Middle frontal gyrus (tissue), 1 donor: ENCODE data around the gene GAB2.
"Not testable (repeated sequence)": the region's sequence is repeated elsewhere in the genome, so short reads cannot be mapped to it uniquely, and the experiment has no call there.

ENCODE experiments used
- DNase-seq: peaks from one replicate; pipeline ENCODE4 v3.0.0-alpha.2; 2015; ENCODE audit warnings: low spot score; ENCODE audit errors: extremely low spot score

GAB2 gene

DNA sequence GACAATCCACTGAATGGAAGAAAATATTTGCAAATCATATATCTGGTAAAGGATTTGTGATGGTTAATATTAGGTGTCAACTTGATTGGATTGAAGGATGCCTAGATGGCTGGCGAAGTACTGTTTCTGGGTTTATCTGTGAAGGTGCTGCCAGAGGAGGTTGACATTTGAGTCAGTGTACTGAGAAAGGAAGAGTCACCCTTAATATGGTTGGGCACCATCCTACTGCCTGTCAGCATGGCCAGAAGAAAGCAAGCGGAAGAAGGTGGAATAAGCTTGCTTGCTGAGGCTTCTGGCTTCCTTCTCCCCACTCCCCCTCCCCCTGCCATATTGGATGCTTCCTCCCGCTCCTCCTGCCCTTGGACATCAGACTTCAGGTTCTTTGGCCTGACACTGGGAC lies 101.9 kb downstream of the GAB2 start:
- no peak for DNase-seq

DNA sequence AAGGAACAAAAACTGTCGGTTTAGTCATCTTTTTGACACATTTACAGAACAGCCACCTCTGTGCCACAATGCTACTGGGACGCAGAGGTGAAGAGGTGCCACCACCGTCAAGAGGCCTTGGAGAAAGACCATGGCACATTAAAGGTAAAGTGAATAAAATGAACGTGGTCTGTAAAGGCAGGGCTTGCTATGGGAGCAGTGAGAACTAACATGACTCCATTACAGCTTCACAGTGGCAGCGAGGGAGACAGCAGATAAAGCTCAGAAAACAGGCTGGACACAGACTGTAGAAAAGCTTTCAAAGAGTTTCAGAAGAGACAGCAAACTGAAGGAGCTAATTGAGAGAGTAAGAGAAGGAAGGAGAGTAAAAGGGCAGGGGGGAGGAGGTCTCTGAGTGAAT lies 102.9 kb downstream of the GAB2 start:
- DNase-seq: no peak

- no peak for DNase-seq
Observed at GRCh38 chr11:78313898-78314297, 103.7 kb downstream of the GAB2 start.

DNA sequence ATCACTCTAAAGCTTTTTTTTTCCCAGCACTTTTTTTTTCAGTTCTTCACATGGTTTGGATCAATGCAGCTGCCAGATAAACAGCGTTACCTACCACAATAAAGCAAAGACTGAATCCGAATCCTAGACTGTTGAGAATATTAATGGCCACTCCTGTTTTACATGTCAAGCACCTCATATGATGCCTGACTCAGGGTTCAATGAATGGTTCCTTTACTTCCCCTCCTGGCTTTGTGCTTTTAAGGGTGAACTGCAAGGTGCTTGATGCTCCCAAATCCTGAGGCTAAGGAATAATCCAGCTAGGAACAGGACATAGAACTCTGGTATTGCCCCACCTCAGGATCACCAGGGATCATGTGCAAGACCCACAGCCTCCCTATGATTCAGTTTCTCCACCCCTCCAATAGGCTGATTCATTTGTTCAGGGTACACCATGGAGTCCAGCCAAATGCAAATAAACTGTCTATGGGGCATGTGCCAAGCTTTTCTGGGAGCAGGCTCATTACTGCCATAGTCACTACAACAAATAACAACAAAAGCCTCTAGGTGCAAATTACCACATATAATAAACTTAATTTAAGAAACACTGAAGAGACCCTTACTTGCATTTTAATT lies 104.3 kb downstream of the GAB2 start:
- no peak for DNase-seq

DNA sequence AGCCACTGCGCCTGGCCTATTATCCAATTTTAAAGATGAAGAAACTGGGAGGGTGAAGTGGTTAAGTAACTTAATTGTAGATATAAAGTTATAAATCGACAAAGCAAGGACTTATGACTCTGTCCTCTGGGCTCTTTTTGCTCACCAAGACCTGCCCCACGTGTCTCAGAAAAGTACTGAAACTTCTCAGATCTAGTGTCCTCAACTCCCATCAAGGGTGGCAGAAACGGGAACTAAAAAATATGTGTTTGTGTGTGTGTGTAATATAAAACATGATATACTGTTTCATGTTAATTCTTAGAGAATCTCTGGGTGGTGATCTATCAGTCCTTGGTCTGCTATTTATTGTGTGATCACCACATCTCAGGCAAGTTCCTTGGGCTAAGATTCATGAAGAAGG lies 104.9 kb downstream of the GAB2 start:
- DNase-seq: no peak

GRCh38 chr11:78311702-78312371 lies 105.8 kb downstream of the GAB2 start:
- no peak for DNase-seq

DNA sequence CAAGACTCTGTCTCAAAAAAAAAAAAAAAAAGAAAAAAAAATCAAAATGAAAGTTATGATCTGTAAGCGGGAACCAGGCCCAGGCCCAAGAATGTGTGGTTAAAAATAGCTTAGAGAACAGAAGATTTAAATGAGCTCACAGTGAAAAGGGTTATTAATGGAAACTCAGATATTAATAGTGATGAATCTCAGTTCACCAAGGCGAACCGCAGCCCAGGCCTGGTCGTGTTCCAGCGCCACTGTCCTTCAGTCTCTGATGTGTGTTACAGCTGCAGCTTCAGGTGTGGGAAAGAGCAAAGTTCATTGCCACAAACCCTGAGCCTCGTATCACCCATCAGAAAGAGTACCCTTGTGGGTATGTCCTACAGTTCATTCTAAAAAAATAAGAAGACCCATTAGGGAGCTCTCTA lies 107.1 kb downstream of the GAB2 start:
- DNase-seq: no peak

DNA sequence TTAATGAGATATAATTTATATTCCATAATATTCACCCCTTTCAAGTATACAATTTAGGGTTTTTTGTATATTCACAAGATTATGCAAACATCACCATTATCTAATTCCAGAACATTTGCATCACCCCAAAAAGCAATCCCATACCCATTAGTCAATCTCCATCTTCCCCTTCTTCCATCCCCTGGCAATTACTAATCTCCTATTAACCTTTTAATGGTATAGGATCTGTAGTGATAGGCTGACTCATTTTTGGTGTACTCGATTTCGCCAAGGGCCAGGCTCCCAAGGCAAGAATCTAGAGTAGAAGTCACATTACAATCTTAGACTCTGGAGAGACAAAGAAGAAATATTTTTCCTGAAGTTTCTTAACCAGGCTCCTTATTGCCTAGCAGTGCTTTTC lies 113.4 kb downstream of the GAB2 start:
- DNase-seq: no peak

DNA sequence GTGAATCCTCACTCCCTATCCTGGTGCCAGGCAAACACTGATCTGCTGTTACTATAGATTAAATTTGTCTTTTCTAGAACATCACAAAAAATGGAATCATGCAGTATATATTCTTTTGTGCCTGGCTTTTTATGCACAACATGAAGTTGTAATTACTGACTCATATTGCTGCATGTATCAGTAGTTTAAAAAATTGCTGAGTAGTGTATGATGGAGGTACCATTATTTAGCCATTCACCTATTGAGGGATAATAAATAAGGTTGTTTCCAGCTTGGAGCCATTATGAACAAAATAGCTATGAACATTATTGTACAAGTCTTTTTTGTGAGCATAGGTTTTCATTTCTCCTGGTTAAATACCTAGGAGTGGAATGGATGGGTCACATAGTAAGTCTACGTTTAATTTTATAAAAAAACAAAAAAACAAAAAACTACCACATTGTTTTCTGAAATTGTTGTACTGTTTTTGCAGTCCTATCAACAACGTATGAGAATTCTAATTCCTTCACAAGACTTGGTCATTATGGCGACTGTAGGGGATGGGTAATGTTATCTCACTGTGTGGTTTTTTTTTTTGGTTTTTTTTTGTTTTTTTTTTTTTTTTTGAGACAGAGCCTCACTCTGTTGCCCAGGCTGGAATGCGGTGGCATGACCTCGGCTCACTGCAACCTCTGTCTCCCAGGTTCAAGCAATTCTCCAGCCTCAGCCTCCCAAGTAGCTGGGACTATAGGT lies 117.3 kb downstream of the GAB2 start:
- DNase-seq: no peak

- no peak for DNase-seq
Observed at GRCh38 chr11:78299000-78299710, 118.5 kb downstream of the GAB2 start.

DNA sequence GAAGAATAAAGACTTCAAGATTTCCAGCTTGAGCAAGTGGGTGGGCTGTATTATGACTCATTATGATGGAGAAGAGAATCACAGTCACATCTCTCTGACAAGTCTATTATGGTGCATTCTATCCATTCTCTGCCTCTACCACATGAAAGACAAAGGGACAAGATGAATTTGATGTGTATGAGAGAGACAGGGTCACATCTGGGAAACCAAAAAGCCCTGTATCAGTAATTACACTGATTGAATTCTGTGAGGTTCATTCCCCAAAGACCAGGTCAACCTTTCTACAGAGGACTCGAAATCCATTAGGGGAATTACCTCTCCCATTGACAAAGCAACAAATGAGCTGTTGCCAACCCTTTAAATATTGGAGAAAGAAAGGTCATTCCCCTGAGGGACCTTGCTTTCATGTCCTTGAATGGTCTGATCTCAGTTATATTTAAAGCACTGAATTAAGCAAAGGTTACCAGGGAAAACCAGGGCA lies 119.3 kb downstream of the GAB2 start:
- no peak for DNase-seq

- DNase-seq: no peak
Observed at GRCh38 chr11:78295991-78296930, 121.4 kb downstream of the GAB2 start.

DNA sequence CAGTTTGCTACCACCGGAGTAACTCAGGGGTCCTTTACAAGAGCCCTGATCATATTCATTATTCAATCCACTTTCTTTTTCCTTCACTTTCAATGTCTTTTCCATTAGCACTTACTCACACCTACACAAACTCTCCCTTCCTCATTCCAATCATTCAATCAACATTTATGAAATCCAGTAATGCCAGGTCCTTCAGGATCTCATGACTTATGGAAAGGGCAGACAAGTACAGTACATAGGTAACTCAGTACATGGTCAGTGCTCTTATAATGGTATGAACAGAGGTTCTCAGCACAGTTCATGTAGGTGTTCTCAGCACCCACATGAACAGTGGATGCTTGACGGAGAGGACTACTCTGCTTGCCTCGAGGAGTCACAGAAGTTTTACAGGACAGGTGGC lies 122.3 kb downstream of the GAB2 start:
- DNase-seq: no peak

GRCh38 chr11:78294100-78294499 lies 123.5 kb downstream of the GAB2 start:
- not testable (repeated sequence) for DNase-seq

DNA sequence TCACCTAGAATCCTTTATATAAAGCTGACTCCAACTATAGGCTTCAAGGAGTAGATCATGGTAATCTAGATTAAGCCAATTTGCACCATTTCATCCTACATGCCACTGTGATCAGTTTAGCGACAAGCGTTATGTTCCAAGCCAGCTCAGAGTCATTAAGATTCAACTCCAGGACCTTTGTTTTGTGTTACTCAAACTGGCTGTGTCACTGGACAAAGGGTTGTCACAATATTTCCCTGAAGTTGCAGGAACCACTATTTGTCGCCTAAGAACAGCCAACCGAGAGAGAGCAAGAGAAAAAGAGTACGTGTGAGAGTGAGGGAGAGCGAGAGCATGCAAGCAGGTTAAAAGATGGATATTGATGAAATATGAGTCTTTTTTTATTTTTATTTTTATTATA lies 124.1 kb downstream of the GAB2 start:
- DNase-seq: no peak

- DNase-seq: no peak
Observed at GRCh38 chr11:78292109-78292803, 125.4 kb downstream of the GAB2 start.

DNA sequence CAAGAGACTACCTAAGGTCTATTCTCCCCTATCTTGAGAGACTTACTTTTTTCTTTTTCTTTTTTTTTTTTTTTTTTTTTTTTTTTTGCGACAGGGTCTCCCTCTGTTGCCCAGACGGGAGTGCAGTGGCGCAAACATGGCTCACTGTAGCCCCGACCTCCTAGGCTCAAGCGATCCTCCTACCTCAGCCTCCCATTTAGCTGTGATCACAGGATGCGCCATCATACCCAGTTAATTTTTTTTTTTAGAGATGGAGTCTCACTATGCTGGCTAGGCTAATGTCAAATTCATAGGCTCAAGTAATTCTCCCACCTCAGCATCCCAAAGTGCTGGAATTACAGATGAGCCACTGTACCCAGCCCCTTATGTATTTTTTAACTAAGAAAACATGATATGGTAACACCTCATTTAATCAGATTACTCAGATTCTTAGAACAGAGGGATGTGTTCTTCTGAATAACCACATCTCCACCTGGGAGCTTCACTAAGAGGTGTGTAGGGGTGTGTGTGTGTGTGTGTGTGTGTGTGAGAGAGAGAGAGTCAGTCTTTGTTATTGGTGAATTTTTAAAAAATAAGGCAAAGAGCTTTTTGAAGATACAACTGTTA lies 126.0 kb downstream of the GAB2 start:
- DNase-seq: no peak

DNA sequence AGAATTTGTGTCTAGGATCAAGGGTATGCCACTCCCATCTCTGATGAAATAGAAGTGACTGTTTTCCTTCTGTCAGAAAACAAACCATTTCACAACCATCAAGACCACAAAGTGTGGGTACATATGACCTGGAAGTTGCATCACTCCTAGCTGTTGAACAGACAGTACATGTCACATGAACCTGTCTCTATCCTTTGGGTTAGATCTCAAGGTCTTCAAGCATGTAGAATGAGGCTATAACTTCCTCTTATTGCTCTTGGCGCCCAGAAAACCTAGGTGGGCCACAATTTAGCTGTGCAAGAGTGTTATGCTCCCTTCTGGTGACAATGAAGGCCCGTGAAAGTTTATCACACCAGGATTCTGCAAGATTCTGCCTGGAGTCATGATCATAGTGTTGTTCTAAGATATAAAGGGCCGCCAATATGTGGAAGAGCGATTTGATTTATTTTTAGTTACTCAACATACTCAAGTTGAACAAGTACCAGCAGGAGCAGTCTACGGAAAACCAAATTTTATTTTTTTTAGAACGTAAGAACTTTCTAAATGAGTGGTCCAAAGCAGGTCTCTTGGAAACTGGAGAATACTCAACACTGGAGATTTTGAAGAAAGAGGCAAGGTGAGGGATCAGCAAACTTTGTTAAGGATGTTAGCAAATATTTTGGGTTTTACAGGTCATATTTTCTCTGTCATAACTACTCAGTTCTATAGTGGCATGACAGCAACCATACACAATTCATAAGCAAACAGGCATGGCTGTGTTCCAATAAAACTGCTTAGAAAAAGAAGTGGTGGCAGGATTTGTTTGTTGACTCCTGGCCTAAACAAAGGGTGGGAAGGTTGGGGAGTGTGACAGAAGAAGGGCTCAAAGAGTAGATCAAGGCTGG lies 127.1 kb downstream of the GAB2 start:
- DNase-seq: no peak
